NOMO-1 treated with dmso at 0.1 percent for 144 hours (cell line): ENCODE results near the gene NOP58.
"Not testable (repeated sequence)": the region's sequence is repeated elsewhere in the genome, so short reads cannot be mapped to it uniquely, and the experiment has no call there.

Experiments used
- DNase-seq: peaks from one replicate; lab custom pipeline; 2025; ENCODE audit not compliant: unreplicated experiment; lab: John Stamatoyannopoulos, UW

The NOP58 gene, protein sequence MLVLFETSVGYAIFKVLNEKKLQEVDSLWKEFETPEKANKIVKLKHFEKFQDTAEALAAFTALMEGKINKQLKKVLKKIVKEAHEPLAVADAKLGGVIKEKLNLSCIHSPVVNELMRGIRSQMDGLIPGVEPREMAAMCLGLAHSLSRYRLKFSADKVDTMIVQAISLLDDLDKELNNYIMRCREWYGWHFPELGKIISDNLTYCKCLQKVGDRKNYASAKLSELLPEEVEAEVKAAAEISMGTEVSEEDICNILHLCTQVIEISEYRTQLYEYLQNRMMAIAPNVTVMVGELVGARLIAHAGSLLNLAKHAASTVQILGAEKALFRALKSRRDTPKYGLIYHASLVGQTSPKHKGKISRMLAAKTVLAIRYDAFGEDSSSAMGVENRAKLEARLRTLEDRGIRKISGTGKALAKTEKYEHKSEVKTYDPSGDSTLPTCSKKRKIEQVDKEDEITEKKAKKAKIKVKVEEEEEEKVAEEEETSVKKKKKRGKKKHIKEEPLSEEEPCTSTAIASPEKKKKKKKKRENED

DNA sequence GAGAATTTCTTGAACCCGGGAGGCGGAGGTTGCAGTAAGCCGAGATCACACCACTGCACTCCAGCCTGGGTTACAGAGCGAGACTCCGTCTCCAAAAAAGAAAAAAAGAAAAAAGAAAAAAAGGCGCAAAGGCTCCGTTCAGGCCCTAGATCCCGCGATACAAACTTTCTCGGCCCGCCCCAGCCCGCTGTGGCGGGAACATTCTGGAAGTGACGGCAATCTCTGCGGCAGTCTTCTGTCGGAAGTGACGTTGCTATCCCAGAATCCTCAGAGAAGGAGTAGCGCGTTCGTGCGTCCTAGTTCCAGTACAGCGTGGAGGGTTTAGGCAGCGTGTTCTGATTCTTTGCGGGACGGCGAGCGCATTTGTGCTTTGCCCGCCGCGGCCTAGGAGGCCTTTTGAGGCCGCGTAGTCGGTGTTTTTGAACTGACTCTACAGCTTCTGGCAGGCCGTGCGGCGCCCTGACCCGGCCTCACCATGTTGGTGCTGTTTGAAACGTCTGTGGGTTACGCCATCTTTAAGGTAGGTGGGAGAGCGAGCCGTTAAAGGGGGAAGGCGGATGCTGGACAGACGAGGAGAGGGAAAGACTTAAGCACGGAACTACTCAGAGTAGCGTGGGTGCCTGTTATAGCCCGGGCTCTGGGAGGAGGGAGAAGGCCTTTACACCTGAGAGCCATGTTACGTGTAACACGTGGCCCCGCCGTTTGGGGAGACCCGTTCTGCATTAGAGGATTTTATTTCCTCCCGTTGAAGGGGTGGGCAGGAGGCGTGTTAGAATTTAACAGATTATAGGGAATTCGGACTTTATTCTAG is at the start of gene NOP58:
Gene NOP58 (plus strand): TSS at position 297 of the 811 bp plus-strand sequence. CDS start 179 bp downstream, at position 476.
- peak; percentile 91 for DNase-seq

DNA sequence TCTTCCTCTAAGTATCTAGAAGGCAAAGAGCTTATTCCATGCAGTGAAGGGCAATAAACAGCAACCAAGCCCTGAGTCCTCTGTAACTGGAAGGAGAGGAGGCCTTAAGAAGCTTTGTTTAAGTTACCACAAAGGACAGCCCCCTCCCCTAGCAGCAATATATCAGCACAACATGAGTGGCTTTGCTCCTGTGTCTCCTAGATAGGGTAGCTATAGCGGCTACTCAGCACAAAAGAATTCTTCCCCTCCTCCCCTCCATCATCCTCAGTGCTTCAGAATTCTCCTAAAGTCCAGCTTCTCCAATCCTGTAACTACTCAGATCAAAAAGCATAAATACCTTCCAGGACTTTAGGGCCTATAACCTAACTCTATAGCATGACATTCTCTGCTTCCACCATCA is 43.7 kb upstream of the NOP58 start:
- DNase-seq: no peak

DNA sequence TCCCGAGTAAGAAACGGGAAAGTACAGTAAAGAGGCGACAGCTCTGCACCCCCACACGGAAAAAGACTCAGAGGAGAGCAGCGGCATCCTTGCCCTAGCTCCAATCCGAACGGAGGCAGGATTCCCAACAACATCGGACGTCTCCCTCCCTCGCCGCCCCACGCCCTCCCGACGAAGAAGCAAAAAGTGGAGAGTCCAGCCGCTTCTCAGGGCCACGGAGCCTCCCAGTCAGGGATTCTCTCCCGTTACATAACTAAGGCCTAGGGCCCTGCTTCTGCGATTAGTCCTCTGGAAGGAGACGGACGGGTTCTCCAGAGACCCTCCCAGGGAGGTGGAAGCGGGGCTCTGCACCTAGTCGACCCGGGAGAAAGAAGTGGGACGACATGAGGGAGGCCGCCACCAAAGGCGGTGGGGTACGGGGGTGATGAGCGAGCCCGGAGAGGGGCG is 27.8 kb upstream of the NOP58 start:
- DNase-seq: no peak

DNA sequence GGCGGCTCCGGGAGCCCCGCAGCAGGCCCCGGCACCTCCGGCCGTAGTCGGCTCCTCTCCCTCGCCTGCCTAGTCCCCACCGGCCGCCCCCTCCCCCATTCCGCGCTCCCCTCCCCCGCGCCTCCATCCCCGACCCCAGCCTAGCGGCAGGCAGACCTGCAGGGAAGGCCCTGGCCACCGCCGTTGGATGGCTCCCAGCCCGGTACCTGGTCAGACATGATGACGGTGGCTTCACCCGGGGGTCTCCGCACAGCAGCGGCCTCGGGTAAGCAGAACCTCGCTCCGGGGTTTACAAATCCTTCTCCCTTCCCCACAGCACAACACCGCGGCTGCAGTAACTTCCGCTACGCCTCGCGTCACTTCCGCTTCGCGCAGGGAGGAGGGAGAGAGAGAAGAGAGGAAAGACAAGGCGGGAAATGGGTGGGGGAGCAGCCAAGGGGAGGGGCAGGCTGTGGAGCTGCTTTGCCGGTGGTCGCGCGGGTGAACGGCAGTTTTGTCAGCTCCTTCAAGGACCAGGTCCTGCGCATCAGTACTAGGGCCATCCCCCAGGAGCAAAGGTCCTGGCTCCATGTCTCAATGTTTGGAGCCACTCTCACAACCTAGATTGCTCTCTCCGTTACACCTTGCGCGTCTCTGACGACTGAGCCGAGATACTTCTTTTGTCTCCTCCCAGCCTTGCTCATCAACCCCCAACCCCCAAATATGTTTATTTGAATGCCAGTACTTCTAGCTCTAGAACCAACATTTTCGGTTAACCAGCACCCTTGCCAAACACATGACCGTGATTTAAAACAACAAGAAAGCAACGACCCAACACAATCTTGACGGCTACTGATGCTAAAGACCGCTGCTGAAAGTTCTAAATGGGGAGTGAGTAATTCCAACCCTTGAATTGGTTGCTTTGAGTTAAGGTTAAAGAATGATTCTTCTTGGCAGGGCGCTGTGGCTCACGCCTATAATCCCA is 27.0 kb upstream of the NOP58 start, which contains the start of gene SUMO1:
Gene SUMO1 (minus strand): TSS at position 364 of the 964 bp plus-strand sequence. CDS start 146 bp downstream, at position 218.
- peak; percentile 78 for DNase-seq

DNA sequence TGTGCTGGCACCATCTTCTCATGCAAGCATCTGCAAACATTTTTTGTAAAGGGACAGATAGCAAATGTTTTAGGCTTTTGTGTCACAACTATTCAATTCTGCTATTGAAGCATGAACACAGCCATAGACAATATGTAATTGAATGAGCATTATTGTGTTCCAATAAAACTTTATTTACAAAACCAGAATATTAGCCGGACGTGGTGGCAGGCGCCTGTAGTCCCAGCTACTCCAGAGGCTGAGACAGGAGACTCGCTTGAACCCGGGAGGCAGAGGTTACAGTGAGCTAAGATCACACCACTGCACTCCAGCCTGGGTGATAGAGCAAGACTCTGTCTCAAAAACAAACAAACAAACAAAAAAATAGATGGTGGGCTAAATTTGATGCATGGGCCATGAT is 17.9 kb upstream of the NOP58 start:
- DNase-seq: not testable (repeated sequence)

DNA sequence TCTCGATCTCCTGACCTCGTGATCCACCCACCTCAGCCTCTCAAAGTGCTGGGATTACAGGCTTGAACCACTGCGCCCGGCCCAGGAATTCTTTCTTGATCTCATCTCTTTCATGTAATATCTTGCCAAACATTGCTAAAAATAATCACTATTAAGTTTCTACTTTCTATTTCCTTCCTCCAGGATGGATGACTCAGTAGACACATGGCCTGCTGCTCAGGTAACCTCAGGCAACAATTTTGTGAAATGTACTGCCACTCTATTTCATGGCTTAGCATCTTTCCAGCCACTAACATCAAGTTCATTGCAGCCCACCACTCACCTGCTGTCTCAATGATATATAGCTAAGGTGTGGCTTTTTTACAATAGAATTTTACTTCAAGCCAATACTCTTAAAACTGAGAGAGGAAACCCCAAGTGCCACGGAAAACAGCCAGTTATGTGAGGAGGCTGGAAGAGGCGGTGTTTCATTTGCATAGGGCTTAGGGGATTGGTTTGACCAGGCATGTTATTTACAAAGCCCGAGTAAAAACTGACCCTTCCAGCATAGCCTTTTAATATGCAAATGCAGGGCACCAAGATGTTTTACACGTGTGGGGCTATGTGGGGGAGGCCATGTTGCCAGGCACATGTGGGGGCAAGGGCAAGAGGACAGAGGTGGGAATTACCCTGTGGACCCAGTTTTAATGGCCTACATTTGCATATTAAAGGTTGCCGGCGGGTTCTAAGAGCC is 15.9 kb upstream of the NOP58 start:
- no peak for DNase-seq

DNA sequence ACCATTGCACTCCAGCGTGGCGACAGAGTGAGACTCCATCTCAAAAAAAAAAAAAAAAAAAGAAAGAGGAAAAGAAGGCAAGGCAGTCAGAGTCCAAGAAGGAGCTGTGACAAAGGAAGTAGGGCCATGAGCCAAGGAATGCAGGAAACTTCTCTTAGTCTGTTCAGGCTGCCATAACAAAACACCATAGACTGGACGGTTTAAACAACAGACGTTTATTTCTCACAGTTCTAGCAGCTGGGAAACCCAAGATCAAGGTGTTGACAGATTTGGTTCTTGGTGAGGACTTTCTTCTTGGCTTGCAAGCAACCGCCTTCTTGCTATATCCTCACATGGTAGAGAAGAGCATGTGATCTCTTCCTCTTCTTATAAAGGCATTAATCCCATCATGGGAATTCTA is 14.1 kb upstream of the NOP58 start:
- DNase-seq: no peak

DNA sequence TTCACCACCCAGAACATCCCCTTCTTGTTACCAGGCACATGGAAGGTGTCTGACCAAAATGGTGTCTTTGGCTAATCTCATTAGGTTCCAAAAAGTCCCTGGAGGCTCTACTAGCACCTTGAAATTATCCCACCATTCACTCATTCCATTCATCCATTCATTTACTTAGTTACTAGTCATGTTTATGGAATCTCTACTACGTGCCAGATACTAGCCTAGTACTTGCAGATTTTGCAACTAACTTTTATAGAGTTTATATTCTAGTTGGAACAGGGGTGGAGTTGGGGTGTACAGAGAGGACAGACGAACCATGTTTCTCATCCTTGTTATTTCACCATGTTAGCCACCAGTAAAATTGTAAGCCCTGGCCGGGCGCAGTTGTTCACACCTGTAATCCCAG is 4.0 kb upstream of the NOP58 start:
- DNase-seq: no peak

DNA sequence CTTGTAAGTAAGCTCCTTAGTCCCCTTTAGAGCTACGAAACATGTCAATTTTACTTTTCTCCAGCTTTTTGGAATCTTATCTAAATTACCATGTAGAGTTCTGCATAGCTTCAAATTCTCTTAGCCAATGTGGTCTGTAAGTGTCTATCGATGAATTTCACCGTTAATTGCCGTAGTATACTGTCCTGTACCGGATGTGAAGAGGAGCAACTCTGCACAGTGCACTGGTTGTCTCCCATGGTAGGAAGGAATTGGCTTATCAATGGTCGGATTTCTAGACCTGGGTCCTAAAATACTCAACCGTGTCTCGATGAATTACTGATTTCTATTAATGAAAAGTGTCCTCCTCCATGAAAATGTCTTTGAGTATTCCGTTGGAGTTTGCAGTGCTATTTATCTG is 1.9 kb downstream of the NOP58 start:
- DNase-seq: no peak

DNA sequence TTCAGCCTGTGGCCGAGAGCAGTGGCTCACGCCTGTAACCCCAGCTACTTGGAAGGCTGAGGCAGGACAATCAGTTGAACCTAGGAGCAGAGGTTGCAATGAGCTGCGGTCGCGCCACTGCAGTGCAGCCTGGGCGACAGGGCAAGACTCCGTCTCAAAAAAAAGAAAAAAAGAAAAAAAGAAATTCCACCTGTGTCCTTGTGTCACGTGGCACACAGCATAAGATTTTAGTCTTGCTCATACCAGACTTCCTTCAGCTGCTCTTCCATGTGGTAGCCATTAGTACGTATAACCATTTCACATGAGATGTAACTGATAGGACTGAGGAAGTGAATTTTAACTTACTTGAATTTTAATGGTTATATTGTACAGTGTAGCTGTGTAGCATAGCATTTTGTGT is 4.0 kb downstream of the NOP58 start:
- no peak for DNase-seq

DNA sequence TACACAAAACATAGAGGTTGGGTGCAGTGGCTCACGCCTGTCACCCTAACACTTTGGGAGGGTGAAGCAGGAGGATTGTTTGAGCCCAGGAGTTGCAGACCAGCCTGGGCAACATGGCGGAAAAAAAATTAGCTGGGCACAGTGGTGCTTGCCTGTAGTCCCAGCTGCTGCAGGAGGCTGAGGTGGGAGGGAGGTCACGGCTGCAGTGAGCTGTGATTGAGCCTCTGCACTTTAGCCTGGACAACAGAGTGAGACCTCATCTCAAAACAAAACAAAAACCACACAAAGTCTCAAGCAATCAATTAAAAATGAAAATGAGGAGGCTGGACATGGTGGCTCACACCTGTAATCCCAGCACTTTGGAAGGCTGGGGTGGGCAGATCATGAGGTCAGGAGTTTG is 4.9 kb downstream of the NOP58 start:
- no peak for DNase-seq

DNA sequence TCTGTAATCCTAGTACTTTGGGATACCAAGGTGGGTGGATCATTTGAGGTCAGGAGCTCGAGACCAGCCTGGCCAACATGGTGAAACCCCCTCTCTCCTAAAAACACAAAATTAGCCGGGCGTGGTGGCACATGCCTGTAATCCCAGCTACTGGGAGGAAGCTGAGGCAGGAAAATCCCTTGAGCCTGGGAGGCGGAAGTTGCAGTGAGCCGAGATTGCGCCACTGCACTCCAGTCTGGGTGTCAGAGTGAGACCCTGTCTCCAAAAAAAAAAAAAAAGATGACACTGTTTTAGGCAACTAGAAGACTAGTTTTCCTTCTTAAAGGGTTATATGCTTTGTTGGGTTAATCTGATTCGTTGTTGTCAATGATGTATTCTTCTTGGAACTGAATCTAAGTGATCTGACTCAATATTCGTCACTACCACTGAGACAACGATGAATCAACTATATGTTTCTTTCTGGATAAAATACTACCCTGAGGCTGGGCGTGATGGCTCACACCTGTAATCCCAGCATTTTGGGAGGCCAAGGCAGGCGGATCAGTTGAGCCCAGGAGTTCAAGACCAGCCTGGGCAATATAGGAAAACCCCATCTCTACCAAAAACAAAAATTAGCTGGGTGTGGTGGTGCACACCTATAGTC is 10.6 kb downstream of the NOP58 start:
- not testable (repeated sequence) for DNase-seq

DNA sequence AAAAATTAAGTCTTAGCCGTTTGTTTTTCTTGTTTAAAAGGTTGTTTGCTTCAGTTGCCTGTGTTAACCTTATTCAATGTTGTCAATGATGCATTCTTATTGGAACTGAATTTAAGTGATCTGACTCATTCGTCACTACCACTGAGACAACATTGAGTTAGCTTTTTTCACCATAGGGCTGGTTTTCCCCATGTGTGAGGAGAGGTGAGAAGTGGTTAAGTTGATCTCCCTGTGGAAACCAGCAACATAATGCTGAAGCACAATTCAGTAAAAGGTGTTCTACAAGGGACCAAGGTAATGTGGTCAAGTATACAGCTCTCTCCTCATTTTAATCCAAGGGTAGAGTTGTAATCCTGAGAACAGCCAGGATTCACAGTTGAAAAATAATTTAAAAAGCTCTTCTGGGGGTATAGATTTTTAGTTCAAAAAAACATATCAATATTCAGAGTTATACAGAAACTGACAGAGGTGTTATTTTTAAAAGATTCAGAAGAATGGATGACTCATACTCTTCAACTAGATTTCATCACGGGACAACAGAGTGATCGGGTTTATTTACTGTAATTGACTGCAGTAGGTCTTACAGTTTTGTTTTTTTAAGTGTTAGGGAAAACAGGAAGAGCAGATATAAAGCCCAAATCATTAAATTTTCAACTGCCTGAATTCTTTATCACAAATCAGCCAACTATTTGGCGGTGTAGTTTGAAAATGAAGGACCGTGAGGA is 12.6 kb downstream of the NOP58 start:
- DNase-seq: no peak

DNA sequence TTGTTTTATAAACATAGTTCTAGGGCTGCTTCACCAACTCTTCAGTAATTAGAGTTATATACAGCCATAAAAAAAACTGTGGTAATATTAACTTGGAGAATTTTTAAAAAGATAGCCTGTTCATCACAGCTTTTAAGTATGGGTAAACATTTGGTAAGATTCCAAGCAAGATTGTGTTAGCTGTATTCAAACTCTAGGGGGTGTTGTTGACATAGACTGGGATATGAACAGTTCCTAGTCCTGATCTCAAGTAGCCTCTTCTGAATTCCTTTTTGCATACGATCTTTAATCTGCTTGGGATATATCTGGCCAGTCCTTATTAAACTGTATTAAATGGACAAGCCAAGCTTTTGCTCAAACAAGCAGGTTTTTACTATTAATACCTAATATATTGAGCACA is 13.4 kb downstream of the NOP58 start:
- DNase-seq: no peak

DNA sequence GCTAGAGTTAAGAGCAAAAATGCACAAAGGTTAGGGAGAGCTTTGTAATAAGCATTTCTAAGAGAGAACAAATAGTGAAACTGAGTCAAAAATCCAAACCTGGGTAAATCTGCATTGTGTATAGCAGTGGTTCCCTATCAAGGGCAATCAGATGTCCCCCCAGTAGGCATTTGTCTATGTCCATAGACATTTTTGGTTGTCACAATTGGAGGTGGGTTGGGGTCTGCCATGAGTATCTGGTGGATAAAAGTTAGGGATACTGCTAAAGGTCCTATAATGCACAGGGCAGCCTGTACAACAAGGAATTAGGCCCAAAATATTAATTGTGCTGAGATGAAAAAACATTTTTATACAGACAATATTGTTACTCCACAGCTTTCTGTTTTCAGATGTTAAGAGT is 21.0 kb downstream of the NOP58 start:
- no peak for DNase-seq

DNA sequence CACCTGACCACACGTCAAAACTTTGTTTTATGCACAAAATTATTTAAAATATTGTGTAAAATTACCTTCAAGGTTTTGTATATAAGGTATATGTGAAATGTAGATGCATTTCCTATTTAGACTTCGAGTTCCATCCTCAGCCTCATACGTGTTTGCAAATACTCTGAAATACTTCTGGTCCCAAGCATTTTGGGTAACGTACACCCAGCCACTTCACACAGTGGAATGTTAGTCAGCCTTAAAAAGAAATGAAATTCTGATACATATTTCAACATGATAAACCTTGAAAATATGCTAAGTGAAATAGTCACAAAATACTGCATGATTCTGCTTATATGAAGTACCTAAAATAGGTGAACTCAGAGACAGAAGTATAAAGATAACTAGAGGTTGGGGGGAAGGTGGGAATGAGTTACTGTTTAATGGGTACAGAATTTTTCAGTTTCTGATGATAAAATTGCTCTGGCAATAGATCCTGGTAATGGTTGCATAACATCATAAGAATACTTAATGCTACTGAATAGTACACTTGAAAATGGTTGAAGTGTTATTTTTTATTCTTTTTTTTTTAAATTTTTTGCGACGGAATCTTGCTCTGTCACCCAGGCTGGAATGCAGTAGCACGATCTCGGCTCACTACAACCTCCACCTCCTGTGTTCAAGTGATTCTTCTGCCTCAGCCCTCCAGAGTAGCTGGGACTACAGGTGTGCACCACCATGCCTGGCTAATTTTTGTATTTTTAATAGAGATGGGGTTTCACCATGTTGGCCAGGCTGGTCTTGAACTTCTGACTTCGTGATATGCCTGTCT is 24.0 kb downstream of the NOP58 start:
- DNase-seq: no peak

DNA sequence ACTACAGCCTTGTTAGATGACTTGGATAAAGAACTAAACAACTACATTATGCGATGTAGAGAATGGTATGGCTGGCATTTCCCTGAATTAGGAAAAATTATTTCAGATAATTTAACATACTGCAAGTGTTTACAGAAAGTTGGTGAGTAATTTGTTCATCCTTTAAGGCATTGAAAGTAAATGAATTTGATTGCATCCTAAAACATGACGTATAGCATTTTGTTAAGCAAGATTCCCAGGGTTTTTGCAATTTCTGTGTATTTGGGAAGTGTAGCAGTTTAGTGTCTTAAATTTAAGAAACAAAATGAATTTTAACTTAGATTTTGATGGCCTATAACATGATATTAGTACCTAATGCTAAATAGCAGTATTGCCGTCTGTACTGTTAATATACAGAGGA is 24.8 kb downstream of the NOP58 start:
- no peak for DNase-seq

DNA sequence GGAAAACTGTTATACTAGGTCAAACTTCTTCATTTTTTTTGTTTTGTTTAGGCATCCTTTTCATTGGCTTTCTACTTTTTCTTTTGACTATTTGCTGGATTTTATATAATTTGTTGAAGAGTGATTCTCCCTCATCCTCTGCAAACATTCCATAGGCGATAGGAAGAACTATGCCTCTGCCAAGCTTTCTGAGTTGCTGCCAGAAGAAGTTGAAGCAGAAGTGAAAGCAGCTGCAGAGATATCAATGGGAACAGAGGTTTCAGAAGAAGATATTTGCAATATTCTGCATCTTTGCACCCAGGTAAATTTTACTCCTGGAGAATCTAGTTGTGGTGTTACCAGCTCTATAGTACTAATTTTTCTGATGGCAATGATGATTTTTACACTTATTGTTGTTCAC is 25.4 kb downstream of the NOP58 start:
- no peak for DNase-seq
